ENCODE data around the gene TICRR.
"Not testable (repeated sequence)": the region's sequence is repeated elsewhere in the genome, so short reads cannot be mapped to it uniquely, and the experiment has no call there.

TICRR gene

DNA sequence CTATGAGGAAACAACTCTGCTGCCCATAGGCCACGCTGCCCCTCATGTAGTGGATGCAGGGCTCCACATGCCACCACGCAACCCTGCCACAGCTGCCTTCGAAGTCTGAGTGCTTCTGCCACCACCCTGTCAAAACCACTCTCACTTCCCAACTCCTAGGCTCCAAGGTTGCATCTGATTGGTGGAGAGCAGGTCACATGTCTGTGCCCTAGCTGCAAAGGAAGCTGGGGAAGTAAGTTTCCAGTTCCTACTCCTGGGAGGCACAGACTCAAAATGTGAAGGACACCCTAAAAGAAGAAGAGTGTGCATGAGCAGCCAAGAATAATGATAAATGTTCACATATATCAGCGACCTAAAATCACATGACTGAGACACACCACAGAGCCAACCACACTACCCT, 31.9 kb upstream of the TICRR start:
- H2AFZ ChIP-seq (ENCODE audit: low read length): no peak overlapping the region
- no peaks in the 10 kb centered on the region for H3K27me3 ChIP-seq (replicated peaks; ENCODE audit: insufficient read depth, low read length)
- no peaks in the 10 kb centered on the region for H3K9me3 ChIP-seq (replicated peaks; ENCODE audit: insufficient read depth, low read length)
- H3K4me2 ChIP-seq (ENCODE audit: low read depth, low read length): no peak overlapping the region
- H3K9me2 ChIP-seq (replicated peaks; ENCODE audit: insufficient read depth, low read length): no peaks in the 10 kb centered on the region
- no peak overlapping the region for H3K9ac ChIP-seq (ENCODE audit: low read length)
- no peak overlapping the region for H3K4me3 ChIP-seq (ENCODE audit: low read length)
- H4K20me1 ChIP-seq (ENCODE audit: insufficient read depth, low read length): no peaks in the 10 kb centered on the region
- peak; percentile 6 for DNase-seq
- 0 out of 2 replicates have a peak, but pooled peaks cover under 1% of the 10 kb centered on the region for H3K4me1 ChIP-seq (ENCODE audit: low read length)
- H3K79me2 ChIP-seq (ENCODE audit: low read length): no peaks in the 10 kb centered on the region
- TF ChIP-seq EZH2 (optimal IDR thresholded peaks at IDR 0.05; ENCODE audit: low read depth, low read length): no peak
- no peak for TF ChIP-seq EZH2phosphoT487 (IDR thresholded peaks at IDR 0.05; ENCODE audit: low read length)
- TF ChIP-seq CTCF (IDR thresholded peaks at IDR 0.05; ENCODE audit: low read length): no peak
- no peaks in the 10 kb centered on the region for H3K36me3 ChIP-seq (replicated peaks; ENCODE audit: insufficient read depth, low read length)
- H3F3A ChIP-seq (ENCODE audit: insufficient read depth, low read length): no peaks in the 10 kb centered on the region
- H3K27ac ChIP-seq (ENCODE audit: low read length): no peak overlapping the region

DNA sequence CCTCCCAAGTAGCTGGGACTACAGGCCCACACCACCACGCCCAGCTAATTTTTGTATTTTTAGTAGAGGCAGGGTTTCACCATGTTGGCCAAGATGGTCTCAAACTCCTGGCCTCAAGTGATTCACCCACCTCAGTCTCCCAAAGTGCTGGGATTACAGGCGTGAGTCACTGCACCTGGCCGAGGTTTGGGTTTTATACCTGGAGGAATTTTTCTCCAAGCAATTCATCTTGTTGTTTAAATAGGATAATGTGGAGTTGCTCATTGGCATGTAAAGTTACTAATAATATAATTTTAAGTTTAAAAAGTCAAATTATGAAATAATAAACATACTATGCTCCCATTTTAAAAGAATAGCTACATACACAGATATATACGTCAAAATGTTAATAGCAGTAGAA, 26.1 kb upstream of the TICRR start:
- H3K4me3 ChIP-seq (ENCODE audit: low read length): not testable (repeated sequence)

DNA sequence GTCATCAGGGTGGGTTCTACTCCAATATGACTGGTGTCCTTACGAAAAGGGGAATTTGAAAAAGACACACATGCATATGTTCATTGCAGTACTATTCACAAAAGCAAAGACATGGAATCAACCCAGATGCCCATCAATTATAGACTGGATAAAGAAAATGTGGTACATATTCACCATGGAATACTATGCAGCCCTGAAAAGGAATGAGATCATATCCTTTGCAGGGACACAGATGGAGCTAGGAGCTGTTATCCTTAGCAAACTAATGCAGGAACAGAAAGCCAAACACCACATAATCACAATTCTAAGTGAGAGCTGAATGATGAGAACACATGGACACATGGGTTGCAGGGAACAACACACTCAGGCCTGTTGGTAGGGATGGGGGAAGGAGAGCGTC, 24.8 kb upstream of the TICRR start:
- Histone ChIP-seq H3K79me2 (ENCODE audit: low read length) (no peaks in the 10 kb centered on the region), H3F3A (ENCODE audit: insufficient read depth, low read length) (no peaks in the 10 kb centered on the region), H3K9me2 (replicated peaks; ENCODE audit: insufficient read depth, low read length) (no peaks in the 10 kb centered on the region), H3K27ac (ENCODE audit: low read length) (no peak overlapping the region), H3K4me2 (ENCODE audit: low read depth, low read length) (no peak overlapping the region), H3K27me3 (replicated peaks; ENCODE audit: insufficient read depth, low read length) (no peaks in the 10 kb centered on the region), H3K9ac (ENCODE audit: low read length) (no peak overlapping the region), H4K20me1 (ENCODE audit: insufficient read depth, low read length) (no peaks in the 10 kb centered on the region), H3K36me3 (replicated peaks; ENCODE audit: insufficient read depth, low read length) (no peaks in the 10 kb centered on the region), H3K9me3 (replicated peaks; ENCODE audit: insufficient read depth, low read length) (no peaks in the 10 kb centered on the region), H2AFZ (ENCODE audit: low read length) (no peak overlapping the region), H3K4me3 (ENCODE audit: low read length) (no peak overlapping the region), H3K4me1 (ENCODE audit: low read length) (0 out of 2 replicates have a peak, but pooled peaks cover 4% of the 10 kb centered on the region)
- no peak for TF ChIP-seq EZH2 (optimal IDR thresholded peaks at IDR 0.05; ENCODE audit: low read depth, low read length)
- no peak for TF ChIP-seq EZH2phosphoT487 (IDR thresholded peaks at IDR 0.05; ENCODE audit: low read length)
- no peak for TF ChIP-seq CTCF (IDR thresholded peaks at IDR 0.05; ENCODE audit: low read length)
- no peak for DNase-seq

More for the DNA sequence above, 26.1 kb upstream of the TICRR start:
- H3K36me3 ChIP-seq (replicated peaks; ENCODE audit: insufficient read depth, low read length); H3F3A ChIP-seq (ENCODE audit: insufficient read depth, low read length); H3K9ac ChIP-seq (ENCODE audit: low read length); H3K79me2 ChIP-seq (ENCODE audit: low read length); H3K4me1 ChIP-seq (ENCODE audit: low read length); H3K27ac ChIP-seq (ENCODE audit: low read length); H3K9me2 ChIP-seq (replicated peaks; ENCODE audit: insufficient read depth, low read length); H4K20me1 ChIP-seq (ENCODE audit: insufficient read depth, low read length); DNase-seq; H2AFZ ChIP-seq (ENCODE audit: low read length); H3K9me3 ChIP-seq (replicated peaks; ENCODE audit: insufficient read depth, low read length); H3K4me2 ChIP-seq (ENCODE audit: low read depth, low read length); H3K27me3 ChIP-seq (replicated peaks; ENCODE audit: insufficient read depth, low read length): not testable (repeated sequence)

DNA sequence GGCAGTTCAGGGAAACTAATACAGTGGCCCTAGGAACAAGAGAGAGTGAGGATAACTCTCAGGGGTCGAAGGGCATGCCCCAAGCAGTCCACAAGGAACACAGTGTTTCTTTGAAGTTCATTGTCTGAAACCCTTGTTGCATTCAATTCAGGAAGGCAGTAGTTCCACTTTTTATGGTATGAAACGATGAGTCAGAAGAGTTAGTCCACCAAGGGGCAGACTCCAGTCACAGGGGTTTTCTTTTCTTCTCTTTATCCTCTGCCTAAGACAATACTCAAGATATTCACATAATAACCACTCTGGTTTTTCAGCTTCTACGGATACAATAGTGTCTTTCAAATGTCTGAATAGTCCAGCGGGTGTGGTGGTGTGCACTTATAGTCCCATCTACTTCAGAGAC, 23.7 kb upstream of the TICRR start:
- no peaks in the 10 kb centered on the region for H3K79me2 ChIP-seq (ENCODE audit: low read length)
- 0 out of 2 replicates have a peak, but pooled peaks cover 4% of the 10 kb centered on the region for H3K4me1 ChIP-seq (ENCODE audit: low read length)
- no peak overlapping the region for H3K9ac ChIP-seq (ENCODE audit: low read length)
- no peaks in the 10 kb centered on the region for H3F3A ChIP-seq (ENCODE audit: insufficient read depth, low read length)
- no peaks in the 10 kb centered on the region for H3K27me3 ChIP-seq (replicated peaks; ENCODE audit: insufficient read depth, low read length)
- no peak overlapping the region for H3K27ac ChIP-seq (ENCODE audit: low read length)
- no peaks in the 10 kb centered on the region for H3K9me2 ChIP-seq (replicated peaks; ENCODE audit: insufficient read depth, low read length)
- H4K20me1 ChIP-seq (ENCODE audit: insufficient read depth, low read length): no peaks in the 10 kb centered on the region
- H3K36me3 ChIP-seq (replicated peaks; ENCODE audit: insufficient read depth, low read length): no peaks in the 10 kb centered on the region
- no peak for TF ChIP-seq EZH2phosphoT487 (IDR thresholded peaks at IDR 0.05; ENCODE audit: low read length)
- no peak for TF ChIP-seq CTCF (IDR thresholded peaks at IDR 0.05; ENCODE audit: low read length)
- TF ChIP-seq EZH2 (optimal IDR thresholded peaks at IDR 0.05; ENCODE audit: low read depth, low read length): no peak
- no peaks in the 10 kb centered on the region for H3K9me3 ChIP-seq (replicated peaks; ENCODE audit: insufficient read depth, low read length)
- no peak overlapping the region for H3K4me3 ChIP-seq (ENCODE audit: low read length)
- DNase-seq: no peak
- H2AFZ ChIP-seq (ENCODE audit: low read length): no peak overlapping the region
- no peak overlapping the region for H3K4me2 ChIP-seq (ENCODE audit: low read depth, low read length)
